NB4 (cell line): Measurements from ENCODE around the gene ARHGEF5.

Experiments used
- POLR2A ChIP-seq: IDR thresholded peaks from 2 replicates; pipeline ENCODE4 v1.6.1; 2011; ENCODE audit warnings: mild to moderate bottlenecking; ENCODE audit not compliant: insufficient read length; ENCODE audit errors: extremely low read depth
- TF ChIP-seq, protein P1 (sequence below): IDR thresholded peaks from one replicate; pipeline ENCODE4 v1.5.1; 2012; ENCODE audit warnings: low read depth, low read length
- TF ChIP-seq, protein P2 (sequence below): IDR thresholded peaks from 2 replicates; pipeline ENCODE4 v1.6.1; 2011; ENCODE audit warnings: low read depth, low read length

DNA sequence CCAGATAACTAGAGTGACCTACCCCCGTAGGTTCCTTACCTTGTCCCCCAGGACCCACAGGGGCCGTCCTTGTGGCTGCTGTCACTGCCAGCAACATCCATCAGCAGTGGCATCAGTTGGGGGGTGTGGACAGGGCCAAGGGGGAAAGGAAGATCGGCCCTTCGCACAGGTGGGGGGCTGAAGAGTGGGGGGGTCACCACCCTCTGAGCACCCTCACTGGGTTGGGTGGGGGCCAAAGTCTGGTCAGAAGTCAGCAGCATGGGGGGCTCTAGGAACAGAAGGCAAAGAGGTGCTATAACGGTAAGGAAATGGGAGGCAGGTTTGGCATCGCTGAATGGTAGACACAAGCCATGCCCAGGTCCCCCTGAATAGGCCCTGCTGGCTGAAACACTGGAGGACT lies 43.7 kb downstream of the ARHGEF5 start:
- TF ChIP-seq, protein P1, sequence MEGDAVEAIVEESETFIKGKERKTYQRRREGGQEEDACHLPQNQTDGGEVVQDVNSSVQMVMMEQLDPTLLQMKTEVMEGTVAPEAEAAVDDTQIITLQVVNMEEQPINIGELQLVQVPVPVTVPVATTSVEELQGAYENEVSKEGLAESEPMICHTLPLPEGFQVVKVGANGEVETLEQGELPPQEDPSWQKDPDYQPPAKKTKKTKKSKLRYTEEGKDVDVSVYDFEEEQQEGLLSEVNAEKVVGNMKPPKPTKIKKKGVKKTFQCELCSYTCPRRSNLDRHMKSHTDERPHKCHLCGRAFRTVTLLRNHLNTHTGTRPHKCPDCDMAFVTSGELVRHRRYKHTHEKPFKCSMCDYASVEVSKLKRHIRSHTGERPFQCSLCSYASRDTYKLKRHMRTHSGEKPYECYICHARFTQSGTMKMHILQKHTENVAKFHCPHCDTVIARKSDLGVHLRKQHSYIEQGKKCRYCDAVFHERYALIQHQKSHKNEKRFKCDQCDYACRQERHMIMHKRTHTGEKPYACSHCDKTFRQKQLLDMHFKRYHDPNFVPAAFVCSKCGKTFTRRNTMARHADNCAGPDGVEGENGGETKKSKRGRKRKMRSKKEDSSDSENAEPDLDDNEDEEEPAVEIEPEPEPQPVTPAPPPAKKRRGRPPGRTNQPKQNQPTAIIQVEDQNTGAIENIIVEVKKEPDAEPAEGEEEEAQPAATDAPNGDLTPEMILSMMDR = no peak
- TF ChIP-seq, protein P2, sequence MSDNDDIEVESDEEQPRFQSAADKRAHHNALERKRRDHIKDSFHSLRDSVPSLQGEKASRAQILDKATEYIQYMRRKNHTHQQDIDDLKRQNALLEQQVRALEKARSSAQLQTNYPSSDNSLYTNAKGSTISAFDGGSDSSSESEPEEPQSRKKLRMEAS = no peak
- TF ChIP-seq POLR2A = no peak
